ENCODE data around the gene NME4.

- TF ChIP-seq CTCF (conservative IDR thresholded peaks at IDR 0.05): no peak
- no peak for TF ChIP-seq EZH2 (IDR thresholded peaks at IDR 0.05; ENCODE audit: low read depth)
These were observed 35.6 kb upstream of the NME4 start for GRCh38 chr16:361341-361871.

All from PC-9 (cell line).